CD4-positive, alpha-beta T cell treated with Interleukin-4 for 1 hour (primary cell): Measurements from ENCODE around the gene BEND4.
A peak's percentile ranks its signal among the peaks of the same experiment; 100 is the strongest.
"Not testable (repeated sequence)": the region's sequence is repeated elsewhere in the genome, so short reads cannot be mapped to it uniquely, and the experiment has no call there.

Experiments used
- DNase-seq, 2 donors: peaks; one replicate each; pipeline ENCODE4 v3.0.0-alpha.2; 2020 to 2022

The BEND4 gene

DNA sequence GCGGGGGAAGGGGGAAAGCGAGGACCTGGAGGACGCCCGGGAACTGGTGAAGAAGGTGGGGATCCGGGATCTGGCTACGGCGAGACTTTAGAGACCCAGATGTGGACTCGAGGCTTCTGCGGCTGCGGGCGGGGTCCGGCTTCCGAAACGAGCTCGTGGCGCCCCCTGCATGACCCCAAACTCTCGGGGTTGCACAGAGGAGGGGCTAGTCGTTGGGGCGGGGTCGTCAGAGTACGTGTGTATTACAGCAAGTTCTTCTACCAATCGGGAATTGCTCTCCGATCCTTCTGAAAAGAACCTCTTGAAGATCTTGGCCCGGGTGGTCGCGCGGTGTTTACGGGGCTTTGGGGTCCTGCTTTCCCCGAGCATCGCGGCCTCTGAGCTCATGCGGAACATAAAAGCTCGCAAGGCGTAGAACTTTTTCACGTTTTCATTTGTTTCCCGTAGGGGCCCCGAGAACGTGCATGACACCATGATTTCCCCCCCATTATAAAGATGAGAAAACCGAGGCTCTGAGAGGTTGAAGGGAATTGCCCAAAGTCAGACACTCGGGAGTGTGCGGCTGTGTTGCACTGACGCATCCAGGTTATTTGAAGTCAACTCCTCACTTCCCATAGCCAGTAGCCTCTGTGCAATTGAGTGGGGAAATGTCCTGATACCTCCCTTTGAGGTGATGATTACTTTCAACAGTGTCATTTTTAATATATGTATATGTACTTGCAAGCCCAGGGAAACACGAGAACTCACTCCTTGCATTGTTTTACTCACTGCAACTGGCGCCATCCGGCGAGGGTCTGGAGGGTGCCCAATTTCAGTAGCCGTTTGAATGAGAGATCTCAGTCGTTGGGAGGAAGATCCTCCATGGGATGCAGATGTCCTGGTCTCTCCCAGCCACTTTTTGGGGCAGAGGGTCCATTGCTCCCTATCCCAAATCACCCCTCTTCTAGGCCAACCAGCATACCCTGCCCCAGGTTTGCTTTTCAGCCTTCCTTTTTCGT, at the start of gene BEND4:
Gene BEND4, minus strand, starts transcription at position 149 of the 998 bp plus-strand sequence. CDS start 512 bp downstream, outside the sequence.
- DNase-seq = peak in 1 of 2 donors; percentile 44

DNA sequence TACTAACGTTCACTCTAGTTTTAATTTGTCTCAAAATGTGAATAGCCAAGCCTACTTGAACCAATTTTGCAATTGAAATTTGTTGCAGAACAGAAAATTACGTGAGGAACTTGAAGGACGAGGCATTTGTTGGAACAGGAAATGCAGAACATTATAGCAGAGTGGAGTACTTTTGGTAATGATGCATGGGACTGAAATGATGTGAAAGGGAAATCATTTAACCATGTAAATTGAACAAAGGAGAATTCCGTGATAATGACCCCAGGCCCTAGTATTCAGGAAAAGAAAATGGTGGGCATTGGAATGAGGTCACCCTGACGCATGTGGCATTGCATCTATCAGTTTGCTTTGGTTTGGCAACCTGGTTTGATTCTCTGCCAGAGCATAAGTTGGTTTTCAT, 44.9 kb upstream of the BEND4 start:
- no peak for DNase-seq

DNA sequence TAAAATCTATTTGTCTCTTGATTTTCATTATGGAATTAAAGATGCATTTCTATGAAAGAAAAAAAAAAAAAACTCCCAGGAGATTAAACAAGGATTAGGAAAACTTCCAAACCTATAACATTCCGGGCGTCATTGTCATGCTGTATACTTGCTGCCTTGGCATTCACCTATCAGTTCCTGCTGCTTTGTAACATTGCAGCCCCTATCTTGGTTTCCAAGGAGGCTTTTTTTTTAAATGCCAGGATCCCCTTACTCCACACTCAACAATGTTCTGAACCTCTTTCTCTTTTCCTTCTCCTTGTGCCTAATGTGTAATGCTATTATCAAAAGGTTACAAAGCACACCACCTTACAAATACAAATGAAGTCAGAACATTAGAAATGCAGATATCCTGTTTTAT, 20.5 kb upstream of the BEND4 start:
- no peak for DNase-seq

DNA sequence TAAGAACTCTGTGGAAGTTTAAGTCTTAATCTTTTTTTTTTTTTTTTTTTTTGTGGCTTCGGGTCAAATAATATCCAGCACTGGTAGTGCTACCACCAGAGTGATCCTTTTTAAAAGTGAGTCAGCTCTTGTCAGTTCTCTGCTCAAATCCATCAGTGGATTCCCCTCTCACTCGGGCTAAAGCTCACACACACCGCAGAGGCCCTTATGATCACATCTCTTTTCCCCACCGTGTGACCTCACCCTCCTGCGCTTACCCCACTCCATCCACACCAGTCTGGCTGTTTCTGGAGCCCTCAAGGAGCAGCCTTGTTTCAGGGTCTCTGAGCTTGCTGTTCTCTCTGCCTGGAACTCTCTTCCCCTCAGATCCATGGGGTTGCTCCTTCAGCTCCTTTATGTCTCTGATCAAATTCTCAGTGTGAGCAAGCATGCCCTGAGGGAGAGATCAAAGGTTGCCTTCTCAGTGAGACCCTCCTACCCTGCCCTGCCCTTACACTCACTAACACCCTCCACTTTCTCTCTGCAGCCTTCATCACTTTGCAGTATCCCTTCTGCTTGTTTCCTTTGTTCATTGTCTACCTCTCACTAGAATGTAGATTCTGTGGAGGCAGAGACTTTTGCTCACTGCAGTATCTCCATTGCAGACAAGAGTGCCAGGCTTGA, 19.8 kb upstream of the BEND4 start:
- DNase-seq = no peak

DNA sequence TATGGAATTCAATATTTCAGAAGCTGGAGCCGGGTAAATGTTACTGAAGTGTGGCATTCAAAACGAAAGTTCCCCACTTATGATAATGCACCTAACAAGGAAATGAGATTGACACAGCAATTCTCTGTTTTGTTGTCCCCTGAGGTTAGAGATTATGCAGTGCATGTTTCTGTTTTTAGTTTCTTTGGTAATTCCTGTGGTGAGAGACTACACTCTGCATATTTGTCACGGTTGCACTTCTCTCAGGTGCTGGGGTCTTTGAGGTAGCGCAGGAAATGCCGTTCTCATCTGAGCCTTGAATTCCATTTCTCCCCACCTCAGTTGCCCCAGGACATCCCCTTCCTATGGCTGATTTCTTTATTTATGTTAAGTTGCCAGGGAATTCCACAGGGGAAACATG, 15.3 kb upstream of the BEND4 start:
- no peak for DNase-seq

DNA sequence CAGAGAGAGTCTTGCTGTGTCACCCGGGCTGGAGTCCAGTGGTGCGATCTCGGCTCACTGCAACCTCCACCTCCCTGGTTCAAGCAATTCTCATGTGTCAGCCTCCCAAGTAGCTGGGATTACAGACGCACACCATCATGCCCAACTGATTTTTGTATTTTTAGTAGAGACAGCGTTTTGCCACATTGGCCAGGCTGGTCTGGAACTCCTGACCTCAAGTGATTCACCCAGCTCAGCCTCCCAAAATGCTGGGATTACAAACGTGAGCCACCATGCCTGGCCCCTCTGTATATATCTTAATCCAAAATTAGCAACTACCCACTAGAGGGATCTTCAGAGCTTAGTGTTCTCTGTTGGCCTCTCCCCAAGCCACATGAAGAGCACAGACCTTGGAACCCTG, 13.7 kb upstream of the BEND4 start:
- DNase-seq = not testable (repeated sequence)

DNA sequence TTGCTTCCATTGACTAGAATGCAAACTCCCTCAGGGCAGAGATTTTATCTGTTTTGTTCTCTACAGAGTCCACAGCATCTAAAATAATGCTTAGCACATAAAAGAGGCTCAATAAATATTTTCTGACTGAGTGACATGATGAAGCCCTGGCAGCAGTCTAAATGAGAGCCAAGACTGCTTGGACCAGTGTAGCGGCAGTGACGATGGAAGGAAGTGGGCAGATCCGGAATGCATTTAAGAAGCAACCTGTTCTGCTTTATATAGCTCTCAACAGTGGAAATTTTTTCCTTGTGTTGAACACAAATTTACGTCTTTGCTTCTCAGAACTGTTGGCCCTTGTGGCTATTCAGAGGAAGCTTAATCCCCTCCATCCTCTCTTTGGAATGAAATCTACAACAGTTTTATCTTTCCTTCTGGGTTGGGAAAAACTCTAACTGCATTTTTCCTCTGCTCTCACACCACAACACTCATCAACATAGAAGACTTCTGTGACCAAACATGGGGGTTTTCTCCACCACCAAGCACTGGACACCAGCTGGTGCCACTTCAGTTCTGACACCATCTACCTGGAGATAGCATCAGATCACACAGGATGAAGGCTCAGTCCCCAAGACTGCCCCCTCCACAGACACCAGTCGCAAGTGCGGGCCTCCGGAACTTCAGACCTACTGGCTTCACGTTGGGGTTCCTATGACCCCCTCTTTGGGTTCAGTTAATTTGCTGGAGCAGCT, 7.0 kb upstream of the BEND4 start:
- no peak for DNase-seq

DNA sequence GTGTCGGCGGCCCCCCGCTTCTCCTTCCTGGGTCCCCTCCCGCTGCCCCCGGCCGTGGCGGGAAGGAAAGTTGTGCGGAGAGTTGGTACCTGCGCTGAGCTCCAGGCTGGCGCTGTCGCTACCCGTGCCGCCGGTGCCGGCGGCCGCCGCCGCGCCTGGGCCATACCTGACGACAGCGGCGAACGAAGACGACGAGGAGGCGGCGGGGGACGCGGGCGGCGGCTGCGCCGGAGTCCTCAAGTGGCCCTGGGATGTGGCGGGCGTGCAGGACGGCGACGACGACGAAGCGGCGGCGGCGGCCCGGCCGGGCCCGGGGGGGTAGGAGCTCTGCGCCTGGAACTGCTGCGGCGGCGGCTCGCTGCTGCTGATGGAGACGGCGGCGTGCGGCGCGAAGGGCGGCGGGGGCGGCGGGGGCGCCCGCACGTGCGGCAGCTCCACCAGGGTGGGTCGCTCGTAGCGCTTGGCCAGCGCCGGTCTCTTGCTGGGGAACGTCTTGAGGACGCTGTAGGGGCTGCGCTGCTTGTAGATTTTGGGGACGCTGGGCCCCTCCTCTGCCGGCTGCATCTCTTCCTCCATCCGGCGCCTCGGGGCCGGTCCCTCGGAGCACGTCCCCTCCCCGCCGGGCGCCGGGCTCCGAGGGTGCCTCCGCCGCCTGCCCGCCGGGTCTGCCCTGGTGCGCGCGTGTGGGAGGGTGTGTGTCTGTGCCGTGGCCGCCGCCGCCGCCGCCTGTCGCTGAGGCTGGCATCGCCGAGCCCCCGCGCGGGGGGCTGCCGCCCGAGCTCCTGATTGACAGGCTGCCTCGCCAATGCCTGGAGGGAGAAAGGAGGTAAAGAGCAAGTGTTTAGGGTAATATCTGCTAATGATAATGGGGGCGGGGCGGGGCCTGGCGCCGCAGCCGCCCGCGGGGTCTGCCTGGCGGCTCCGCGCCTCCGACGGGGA, 618 bp downstream of the BEND4 start:
- DNase-seq = peak; percentile 29 to 78

DNA sequence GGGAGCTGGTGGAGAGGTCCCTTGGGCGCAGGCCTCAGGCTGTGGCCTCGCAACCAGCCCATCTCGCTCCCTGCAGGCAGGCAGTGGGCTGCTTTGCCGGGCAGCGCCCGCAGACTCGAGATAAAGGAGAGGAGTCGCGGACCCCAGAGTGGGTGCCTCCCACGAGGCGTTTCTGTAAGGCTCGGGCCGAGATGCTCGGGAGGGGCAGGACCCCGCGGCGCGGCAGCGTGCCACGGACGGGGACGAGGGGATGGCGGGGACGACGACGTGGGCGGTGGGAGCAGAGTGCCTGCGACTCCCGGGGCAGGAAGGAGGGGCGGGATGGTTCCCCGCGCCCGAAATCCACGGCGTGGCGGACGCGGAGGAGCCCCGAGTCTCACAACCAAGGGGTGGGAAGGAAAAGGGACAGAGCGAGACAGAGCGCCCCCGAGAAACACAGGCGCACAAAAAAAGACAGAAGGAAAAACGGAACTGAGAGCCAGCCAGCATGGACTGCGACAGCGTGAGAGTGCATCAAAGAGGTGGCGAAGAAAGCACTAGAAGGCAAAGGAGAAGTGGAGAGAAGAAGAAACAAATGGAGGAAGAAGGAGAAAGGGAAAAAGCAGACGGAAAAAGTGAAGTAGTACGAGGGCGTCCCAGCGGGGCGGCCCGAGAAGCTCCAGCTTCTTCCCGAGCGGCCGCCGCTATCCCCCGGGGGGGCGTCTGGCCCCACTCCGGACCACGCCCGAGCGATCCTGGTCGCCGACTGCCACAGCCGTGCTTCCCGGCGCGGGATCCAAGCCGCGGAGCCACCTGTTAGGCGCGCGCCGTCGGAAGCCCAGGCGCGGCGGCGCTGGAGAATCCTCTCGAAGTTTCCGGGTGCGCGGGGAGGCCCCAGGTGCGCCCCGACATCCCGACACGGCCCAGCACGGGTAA, 1.5 kb downstream of the BEND4 start:
- DNase-seq = peak in 1 of 2 donors; percentile 25

DNA sequence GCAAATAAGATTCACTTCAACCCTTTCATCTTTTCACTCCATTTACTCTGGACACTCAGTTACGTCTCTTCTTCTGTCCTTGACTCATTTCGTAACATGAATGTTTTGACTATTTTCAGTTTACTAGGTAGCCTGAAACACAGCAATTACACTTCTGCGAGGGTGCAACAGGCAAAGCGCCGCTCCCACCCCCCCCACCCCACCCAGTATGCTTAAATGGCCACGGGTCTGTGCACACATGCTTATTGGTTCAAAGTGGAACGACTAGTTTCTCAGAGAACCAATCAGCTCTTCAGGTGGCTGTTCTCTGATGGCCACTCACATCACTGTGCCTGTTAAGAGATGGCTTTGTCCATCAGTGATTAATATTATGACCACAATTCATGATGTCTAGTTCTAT, 3.5 kb downstream of the BEND4 start:
- no peak for DNase-seq

DNA sequence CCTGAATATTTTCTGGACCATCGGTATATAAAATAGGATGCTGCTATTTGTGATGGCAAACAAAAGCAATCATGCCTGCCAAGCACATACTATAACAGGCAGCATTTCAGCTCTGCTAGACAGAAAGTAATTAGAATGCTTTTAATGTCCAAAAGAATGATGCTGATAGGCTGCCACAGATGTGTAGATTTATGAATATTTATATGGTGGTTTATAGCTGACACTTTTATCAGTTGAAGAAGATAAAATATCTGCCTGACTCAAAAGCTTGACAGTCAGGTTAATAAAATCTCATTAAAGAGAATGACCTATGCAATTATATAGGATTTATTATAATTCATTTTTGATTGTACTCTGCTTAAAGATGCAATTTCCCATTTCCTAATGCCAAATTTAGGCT, 4.0 kb downstream of the BEND4 start:
- DNase-seq = no peak

DNA sequence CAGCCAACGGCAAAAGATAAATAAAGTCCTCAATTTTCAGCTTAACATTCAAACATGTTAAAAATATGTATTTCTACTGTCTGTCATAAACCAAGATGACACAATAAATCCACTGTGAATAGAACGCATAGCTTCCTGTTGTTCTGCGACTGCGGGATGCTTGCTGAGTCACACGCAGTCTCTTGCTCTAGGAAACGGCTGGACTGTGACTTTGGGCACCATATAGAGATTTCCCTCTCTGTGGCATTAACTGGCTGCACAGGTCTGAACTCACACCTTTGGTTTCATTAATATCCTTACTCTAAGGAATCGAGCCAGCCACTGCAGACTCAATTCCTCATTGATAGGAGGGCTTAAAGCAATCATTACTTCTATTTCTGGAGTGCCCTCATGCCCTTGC, 8.4 kb downstream of the BEND4 start:
- no peak for DNase-seq

DNA sequence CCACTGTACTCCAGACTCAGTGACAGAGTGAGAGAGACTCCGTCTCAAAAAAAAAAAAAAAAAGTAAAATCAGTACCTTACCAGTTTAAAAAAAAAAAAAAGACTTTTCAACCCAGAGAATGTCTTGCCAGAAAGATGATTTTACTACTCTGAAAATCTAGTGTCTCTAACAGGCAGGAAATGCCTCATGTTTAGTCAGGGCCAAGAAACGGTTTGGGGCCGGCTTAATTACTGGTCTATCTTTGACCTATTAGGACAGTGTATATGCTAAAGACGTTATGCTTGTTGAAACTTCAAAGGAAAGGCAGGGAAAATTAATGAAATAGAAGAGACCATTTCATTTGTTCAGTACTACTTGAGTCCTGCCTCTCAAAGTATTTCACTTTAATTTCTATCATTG, 9.9 kb downstream of the BEND4 start:
- DNase-seq = no peak

DNA sequence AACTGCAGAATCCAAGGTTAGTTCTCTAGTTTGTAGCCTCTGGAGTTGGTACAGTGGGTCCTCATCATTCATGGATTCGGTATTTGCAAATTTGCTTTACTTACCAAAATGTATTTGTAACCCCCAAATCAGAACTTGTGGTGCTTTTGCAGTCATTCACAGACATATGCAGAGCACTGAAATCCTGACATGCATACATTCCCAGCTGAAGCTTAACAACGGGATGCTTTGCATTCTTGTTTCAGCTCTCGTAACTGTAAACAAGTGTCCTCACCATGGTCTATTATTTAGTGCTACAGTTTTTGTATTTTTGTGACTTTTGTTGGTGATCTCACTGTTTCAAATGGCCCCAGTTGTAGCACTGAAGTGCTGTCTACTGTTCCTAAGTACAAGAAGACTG, 16.1 kb downstream of the BEND4 start:
- DNase-seq = no peak

DNA sequence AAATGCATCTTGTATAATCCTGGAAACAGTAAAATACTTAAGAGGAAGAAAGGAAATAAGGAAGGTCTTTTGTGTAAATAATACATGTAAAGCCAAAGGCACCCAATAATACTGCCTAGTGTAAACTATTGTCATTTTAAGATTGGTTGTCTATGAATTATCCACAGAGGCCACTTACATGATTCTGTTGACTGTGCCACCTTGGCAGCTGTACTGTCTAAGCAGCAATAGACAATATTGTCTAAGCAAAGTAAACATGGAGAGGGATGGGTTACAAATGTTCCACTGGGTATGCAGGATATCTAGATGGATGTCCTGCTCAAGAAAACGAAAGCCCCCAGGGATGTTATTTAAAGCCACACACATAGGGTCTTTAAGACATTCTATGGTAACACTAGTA, 19.4 kb downstream of the BEND4 start:
- no peak for DNase-seq

DNA sequence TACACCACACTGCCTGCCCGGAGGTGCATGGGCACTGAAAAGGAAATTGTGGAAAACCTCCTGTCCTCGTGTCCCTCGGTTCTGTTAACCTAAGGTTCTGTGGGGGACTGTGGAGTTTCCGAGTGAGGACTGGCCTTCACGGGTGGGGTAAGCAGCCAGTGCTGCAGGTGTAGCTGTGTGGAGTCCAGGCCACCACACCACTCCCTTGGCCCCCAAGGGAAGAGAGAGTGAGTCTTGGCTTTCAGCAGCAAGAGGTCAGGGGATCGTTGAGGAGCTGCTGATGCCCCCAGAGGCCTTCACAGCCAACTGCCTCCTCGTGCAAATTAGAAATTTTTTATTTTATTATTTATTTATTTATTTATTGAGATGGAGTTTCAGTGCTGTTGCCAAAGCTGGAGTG, 20.4 kb downstream of the BEND4 start:
- DNase-seq = no peak

DNA sequence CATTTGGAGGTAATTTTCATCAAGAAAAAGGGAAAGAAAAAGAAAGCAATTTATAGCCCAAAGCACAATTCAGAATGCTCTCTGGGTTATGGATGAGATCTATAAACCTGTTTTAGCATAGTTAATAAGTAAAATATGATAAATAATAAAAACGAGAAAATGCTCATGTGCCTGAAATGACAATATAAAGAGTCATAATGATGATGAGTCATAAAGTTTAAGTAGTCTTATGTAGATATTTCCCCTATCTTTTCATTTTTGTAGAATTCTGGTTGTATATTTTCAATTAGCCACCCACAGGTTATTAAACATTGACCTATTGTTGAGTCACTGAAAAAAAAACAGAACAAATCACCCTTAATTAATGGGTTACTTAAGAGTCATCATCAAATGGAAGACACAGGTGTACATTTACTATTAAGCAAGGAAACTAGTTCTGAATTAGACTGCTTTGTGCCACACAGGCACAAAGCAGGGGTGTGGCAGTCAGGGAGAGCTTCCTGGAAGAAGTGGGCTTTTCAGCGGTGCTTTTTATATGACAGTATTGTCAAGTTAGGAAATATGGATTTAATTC, 29.3 kb downstream of the BEND4 start:
- DNase-seq = no peak

DNA sequence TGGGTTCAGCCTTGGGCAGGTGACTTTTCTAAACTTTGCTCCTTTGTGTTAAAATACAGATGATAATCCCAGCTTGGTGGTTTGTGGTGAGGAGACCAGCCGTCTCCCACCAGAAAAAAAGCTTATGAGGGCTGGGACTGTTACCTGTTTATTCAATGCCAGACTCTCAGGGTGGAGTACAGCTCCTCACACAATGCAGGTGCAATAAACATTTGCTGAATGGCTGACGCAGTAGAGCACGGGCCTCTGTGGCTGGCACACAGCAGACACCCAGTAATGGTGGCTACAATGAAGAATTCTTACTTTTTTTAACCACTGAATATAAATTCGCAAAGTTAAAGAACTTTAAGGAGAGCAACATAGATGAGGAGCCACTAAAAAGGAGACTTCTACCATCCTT, 30.2 kb downstream of the BEND4 start:
- DNase-seq = no peak

DNA sequence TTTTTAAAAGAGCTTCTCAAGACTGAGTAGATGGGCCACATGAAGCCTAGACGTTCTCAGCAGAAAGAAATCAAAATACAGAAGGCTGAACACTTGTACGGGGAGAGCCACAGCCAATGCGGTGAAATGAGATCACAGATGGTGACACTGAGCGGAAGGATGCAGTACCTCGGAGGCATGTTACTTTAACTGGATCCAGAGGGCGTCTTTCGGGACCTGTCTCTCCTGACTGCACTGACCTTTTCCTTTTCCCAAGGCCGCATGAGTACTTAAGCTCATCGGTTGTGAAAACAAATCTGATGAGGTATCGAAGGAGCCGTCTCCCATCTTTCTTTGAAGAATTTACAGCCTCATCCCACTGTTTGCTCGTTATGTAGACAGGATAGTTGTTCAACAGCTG, 32.6 kb downstream of the BEND4 start:
- no peak for DNase-seq

DNA sequence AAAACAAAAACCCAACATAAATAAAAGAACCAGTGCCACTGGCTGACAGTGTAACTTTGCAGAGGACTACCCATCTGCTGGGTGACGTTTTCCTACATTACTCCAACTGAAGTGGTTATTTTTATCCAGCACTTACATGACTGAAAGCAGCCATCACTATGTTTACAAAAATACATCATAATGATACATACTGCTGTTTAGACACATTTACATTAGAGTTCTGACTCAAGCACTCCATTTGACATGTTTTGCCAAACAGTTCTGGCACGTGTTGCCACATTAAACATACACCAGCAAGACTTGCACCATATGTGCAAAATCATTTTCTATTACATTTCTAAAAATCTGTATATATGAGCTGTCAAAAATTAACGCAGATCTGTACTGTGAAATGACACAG, 39.6 kb downstream of the BEND4 start:
- no peak for DNase-seq

DNA sequence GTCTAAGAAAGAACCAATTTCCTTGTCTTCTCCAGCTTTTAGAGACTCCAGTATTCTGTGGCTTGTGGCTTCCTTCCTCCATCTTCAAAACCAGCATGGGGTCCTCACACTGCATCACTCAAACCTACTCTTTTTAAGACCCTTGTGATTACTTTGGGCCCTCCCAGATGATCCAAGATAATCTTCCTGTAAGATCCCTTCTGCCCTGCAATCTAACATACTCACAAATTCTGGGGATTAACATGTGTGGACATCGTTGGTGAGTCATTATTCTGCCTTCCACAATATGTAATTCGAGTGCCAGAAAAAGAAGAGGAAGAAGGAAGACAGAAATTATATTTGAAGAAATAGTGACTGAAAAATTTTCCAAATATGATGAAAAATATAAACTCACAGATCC, 47.9 kb downstream of the BEND4 start:
- DNase-seq = no peak
